ENCODE results near the gene CERKL. TPM values are rescaled to one million over a fixed set of nuclear protein-coding genes. Genes with fewer than 3 reads are reported as not detected.

Gene CERKL
- total and polyA plus RNA-seq, 7 experiments from 2014 or later: 0.20 to 14.7 (median 4.5) TPM; not detected in 4

Other genes starting within 250 kb of the CERKL start
- 100 to 1,000 TPM; 135 to 212 (median 159) TPM for gene ITGA4, start 199.7 kb downstream of the CERKL start, total RNA-seq
- gene ITGA4, start 199.7 kb downstream of the CERKL start, polyA plus RNA-seq: 100 to 1,000 TPM in 1 of 2 donors, 10 to 100 TPM in 1; 66.9 to 121 TPM
- gene NEUROD1, start 23.4 kb upstream of the CERKL start, total RNA-seq: not detected
- not detected for gene NEUROD1, start 23.4 kb upstream of the CERKL start, polyA plus RNA-seq
- gene ITPRID2, start 234.6 kb upstream of the CERKL start, total RNA-seq: 10 to 100 TPM; 42.3 to 90.9 (median 53.1) TPM
- gene ITPRID2, start 234.6 kb upstream of the CERKL start, polyA plus RNA-seq: 1 to 10 TPM; 3.9 to 6.8 TPM